Common myeloid progenitor, CD34-positive (primary cell): ENCODE measurements around the gene KCNB1.

Experiments used
- CTCF ChIA-PET: fragments of 350-600 bp; sonication (Branson Sonifier 250); formaldehyde crosslinking; loops from one replicate; lab custom pipeline; 2021; ENCODE audit warnings: antibody characterized with exemption; lab: Charles Lee
- POLR2A ChIA-PET: fragments of 350-600 bp; sonication (Branson Sonifier 250); formaldehyde crosslinking; loops from one replicate; lab custom pipeline; 2021; ENCODE audit warnings: antibody characterized with exemption; lab: Charles Lee
- DNase-seq, 3 donors: peaks; one replicate each; pipeline versions ENCODE4 v3.0.0 to v3.0.0-alpha.2; 2013
- H3K27ac ChIP-seq, 2 experiments: 1 replicate in 1 of 2; 2 replicates in 1 of 2; pipeline ENCODE4 v1.7.0; 2013; ENCODE audit warnings: inconsistent platforms in 2 of 2, low read length in 2 of 2, mild to moderate bottlenecking in 2 of 2, low read depth in 1 of 2, moderate library complexity in 1 of 2; ENCODE audit not compliant: severe bottlenecking in 2 of 2, insufficient read depth in 1 of 2, poor library complexity in 1 of 2
- H3K27me3 ChIP-seq, 5 experiments: replicated peaks in 2 of 5; 1 replicate in 3 of 5; 2 replicates in 2 of 5; pipeline versions ENCODE4 v1.6.1 to v1.7.0; 2013; ENCODE audit warnings: low read length in 4 of 5, mild to moderate bottlenecking in 2 of 5, moderate library complexity in 2 of 5, inconsistent platforms in 1 of 5; ENCODE audit not compliant: insufficient read depth in 5 of 5, control insufficient read depth in 4 of 5
- H3K36me3 ChIP-seq, 4 experiments: 1 replicate in 2 of 4; 2 replicates in 2 of 4; pipeline versions ENCODE4 v1.6.1 to v1.7.0; 2013; ENCODE audit warnings: low read length in 3 of 4, control low read depth in 1 of 4, mild to moderate bottlenecking in 1 of 4; ENCODE audit not compliant: control insufficient read depth in 4 of 4, insufficient read depth in 4 of 4
- H3K4me1 ChIP-seq, 4 experiments: 1 replicate in 3 of 4; 2 replicates in 1 of 4; pipeline versions ENCODE4 v1.6.1 to v1.7.1; 2013; ENCODE audit warnings: low read length in 3 of 4, mild to moderate bottlenecking in 3 of 4, control low read depth in 1 of 4, inconsistent platforms in 1 of 4, moderate library complexity in 1 of 4; ENCODE audit not compliant: control insufficient read depth in 4 of 4, insufficient read depth in 4 of 4; ENCODE audit errors: control extremely low read depth in 1 of 4
- H3K4me3 ChIP-seq, 7 experiments: 1 replicate in 4 of 7; 2 replicates in 3 of 7; pipeline versions ENCODE4 v1.5.1 to v1.7.0; 2013; ENCODE audit warnings: mild to moderate bottlenecking in 7 of 7, low read length in 6 of 7, moderate library complexity in 6 of 7, inconsistent platforms in 2 of 7, low read depth in 2 of 7, control low read depth in 1 of 7; ENCODE audit not compliant: insufficient read depth in 4 of 7, control insufficient read depth in 1 of 7; ENCODE audit errors: extremely low read depth in 1 of 7
- H3K9me3 ChIP-seq, 5 experiments: 1 replicate in 4 of 5; 2 replicates in 1 of 5; pipeline versions ENCODE4 v1.6.1 to v1.7.1; 2013; ENCODE audit warnings: low read length in 4 of 5, mild to moderate bottlenecking in 2 of 5, inconsistent platforms in 1 of 5, low read depth in 1 of 5, moderate library complexity in 1 of 5; ENCODE audit not compliant: control insufficient read depth in 4 of 5, insufficient read depth in 2 of 5; ENCODE audit errors: control extremely low read depth in 1 of 5
- WGBS: methylation state at CpG from one replicate; pipeline ENCODE4 v1.1.5; 2013; ENCODE audit not compliant: insufficient coverage; 5-methylcytosine and 5-hydroxymethylcytosine counted together

KCNB1 gene

GRCh38 chr20:49356676-49357075 lies 125.8 kb downstream of the KCNB1 start:
- ChIA-PET POLR2A (no interaction called here), CTCF (interaction anchor here (1.0 to 1.1 kb wide), 2 partner anchors 17 to 70 kb away, joined by 3 read pairs; no protein-coding TSS in a partner anchor)
- H3K27ac ChIP-seq: no peak overlapping the region
- 88% methylated on average over 2 of the region's 3 CpGs for WGBS
- no peaks in the 10 kb centered on the region for H3K9me3 ChIP-seq
- no peaks in the 10 kb centered on the region for H3K36me3 ChIP-seq
- no peaks in the 10 kb centered on the region for H3K4me1 ChIP-seq
- no peak for DNase-seq
- H3K27me3 ChIP-seq: peaks cover 0 to 9% (median 0%) of the 10 kb centered on the region in 5 experiments
- H3K4me3 ChIP-seq: no peak overlapping the region

GRCh38 chr20:49354673-49355072 lies 127.8 kb downstream of the KCNB1 start:
- Histone ChIP-seq H3K4me3 (no peak overlapping the region), H3K36me3 (no peaks in the 10 kb centered on the region), H3K27me3 (peaks cover 0 to 10% (median 0%) of the 10 kb centered on the region in 5 experiments), H3K4me1 (no peaks in the 10 kb centered on the region), H3K9me3 (no peaks in the 10 kb centered on the region), H3K27ac (no peak overlapping the region)
- 94% methylated on average over 4 of the region's 4 CpGs for WGBS
- ChIA-PET CTCF (interaction anchor here (1.1 to 1.4 kb wide), 2 partner anchors 9 to 188 kb away, joined by 3 read pairs; no protein-coding TSS in a partner anchor), POLR2A (no interaction called here)
- no peak for DNase-seq

- Histone ChIP-seq H3K36me3 (no peaks in the 10 kb centered on the region), H3K27ac (no peak overlapping the region), H3K4me3 (no peak overlapping the region), H3K27me3 (peaks cover 0 to 13% (median 0%) of the 10 kb centered on the region in 5 experiments), H3K4me1 (no peaks in the 10 kb centered on the region), H3K9me3 (no peaks in the 10 kb centered on the region)
- POLR2A ChIA-PET: no interaction called here
- CTCF ChIA-PET: interaction anchor here (0.7 to 1.1 kb wide), 3 partner anchors 10 to 189 kb away, joined by 3 to 4 read pairs (median 3); no protein-coding TSS in a partner anchor
- WGBS: 89% methylated on average over 4 of the region's 4 CpGs
- DNase-seq: no peak
Measured at GRCh38 chr20:49353348-49353747, 129.1 kb downstream of the KCNB1 start.

- H3K4me1 ChIP-seq: peaks cover 0 to 3% (median 1%) of the 10 kb centered on the region in 4 experiments
- H3K9me3 ChIP-seq: no peaks in the 10 kb centered on the region
- ChIA-PET CTCF (interaction anchor here (0.7 to 1.7 kb wide), 3 partner anchors 9 to 33 kb away, joined by 3 to 4 read pairs (median 4); no protein-coding TSS in a partner anchor), POLR2A (no interaction called here)
- no peak overlapping the region for H3K27ac ChIP-seq
- H3K27me3 ChIP-seq: peaks cover 0 to 13% (median 0%) of the 10 kb centered on the region in 5 experiments
- no peak overlapping the region for H3K4me3 ChIP-seq
- DNase-seq: no peak
- WGBS: 100% methylated on average over 1 of the region's 4 CpGs
- no peaks in the 10 kb centered on the region for H3K36me3 ChIP-seq
Measured at GRCh38 chr20:49352751-49353150, 129.7 kb downstream of the KCNB1 start.

DNA sequence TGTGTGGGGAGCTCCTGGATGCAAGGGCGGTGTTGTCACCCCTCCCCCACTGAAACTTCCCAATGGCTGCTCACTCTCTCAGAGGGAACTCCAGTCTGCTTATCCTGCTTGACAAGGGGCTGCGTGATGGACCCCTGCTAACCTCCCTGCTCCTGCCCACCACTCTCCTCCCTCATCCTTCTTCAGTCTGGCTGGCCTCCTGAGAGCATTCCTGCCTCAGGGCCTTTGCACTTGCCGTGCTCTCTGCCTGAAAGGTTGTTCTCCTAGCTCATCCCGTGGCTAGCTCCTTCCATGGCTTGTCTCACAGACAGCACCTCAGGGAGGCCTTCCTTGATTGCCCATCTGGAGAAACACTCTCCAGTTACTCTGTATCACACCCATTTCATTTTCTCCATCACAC lies 130.7 kb downstream of the KCNB1 start:
- Histone ChIP-seq H3K27me3 (peaks cover 0 to 13% (median 0%) of the 10 kb centered on the region in 5 experiments), H3K36me3 (no peaks in the 10 kb centered on the region), H3K4me3 (no peak overlapping the region), H3K27ac (no peak overlapping the region), H3K4me1 (peaks cover 0 to 6% (median 4%) of the 10 kb centered on the region in 4 experiments), H3K9me3 (no peaks in the 10 kb centered on the region)
- 86% methylated on average over 3 of the region's 4 CpGs for WGBS
- POLR2A ChIA-PET: no interaction called here
- DNase-seq: no peak
- CTCF ChIA-PET: interaction anchor here (1.2 to 1.7 kb wide), 3 partner anchors 17 to 145 kb away, joined by 3 to 4 read pairs (median 4); no protein-coding TSS in a partner anchor

DNA sequence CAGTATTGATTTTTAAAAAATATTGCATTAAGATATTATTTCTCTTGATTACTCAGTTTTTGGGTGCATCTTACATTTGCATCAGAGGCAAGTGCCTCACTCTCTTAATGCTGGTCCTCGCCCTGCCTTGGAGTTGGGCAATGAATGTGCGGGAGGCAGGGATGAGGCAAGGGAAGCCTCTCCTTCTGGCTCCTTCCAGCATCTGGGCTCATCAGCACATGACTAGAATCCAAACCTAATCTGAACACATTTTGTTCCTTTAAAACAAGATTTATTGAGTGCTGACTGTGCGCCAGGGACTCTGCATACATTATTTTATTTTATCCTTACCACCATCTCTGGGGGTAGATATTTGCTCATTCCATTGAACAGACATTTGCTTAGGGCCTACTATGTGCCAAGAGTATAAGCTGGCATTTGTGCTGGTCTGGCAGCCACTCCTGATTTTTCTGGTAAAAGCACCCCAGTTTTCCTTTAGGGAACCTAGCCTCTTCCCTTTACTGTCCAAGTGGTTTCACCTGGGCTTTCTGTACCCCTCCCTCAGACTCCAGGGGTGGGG lies 132.7 kb downstream of the KCNB1 start:
- Histone ChIP-seq H3K27ac (no peak overlapping the region), H3K4me1 (peaks cover 0 to 6% (median 4%) of the 10 kb centered on the region in 4 experiments), H3K9me3 (no peaks in the 10 kb centered on the region), H3K4me3 (no peak overlapping the region), H3K27me3 (peaks cover 0 to 17% (median under 1%) of the 10 kb centered on the region in 5 experiments), H3K36me3 (no peaks in the 10 kb centered on the region)
- 100% methylated on average over 3 of the region's 3 CpGs for WGBS
- ChIA-PET CTCF (interaction anchor here (0.7 kb wide), 1 partner anchor 187 kb away, joined by 3 read pairs; no protein-coding TSS in a partner anchor), POLR2A (no interaction called here)
- DNase-seq: no peak

- 100% methylated on average over 1 of the region's 1 CpG for WGBS
Measured at GRCh38 chr20:49349078-49349477, 133.4 kb downstream of the KCNB1 start.

More at GRCh38 chr20:49349078-49349477, 133.4 kb downstream of the KCNB1 start:
- H3K4me3 ChIP-seq: no peak overlapping the region
- H3K36me3 ChIP-seq: no peaks in the 10 kb centered on the region
- no peaks in the 10 kb centered on the region for H3K9me3 ChIP-seq
- POLR2A ChIA-PET: no interaction called here
- DNase-seq: no peak
- peaks cover 0 to 6% (median 4%) of the 10 kb centered on the region in 4 experiments for H3K4me1 ChIP-seq
- H3K27me3 ChIP-seq: peaks cover 0 to 18% (median 3%) of the 10 kb centered on the region in 5 experiments
- CTCF ChIA-PET: no interaction called here
- no peak overlapping the region for H3K27ac ChIP-seq
